ENCODE results near the gene DCUN1D3. TPM values are rescaled to one million over a fixed set of nuclear protein-coding genes. Genes with fewer than 3 reads are reported as not detected.

DCUN1D3 gene
- total and polyA plus RNA-seq, 7 donors, result 2.2 to 19.6 (median 8.6) TPM

DNA sequence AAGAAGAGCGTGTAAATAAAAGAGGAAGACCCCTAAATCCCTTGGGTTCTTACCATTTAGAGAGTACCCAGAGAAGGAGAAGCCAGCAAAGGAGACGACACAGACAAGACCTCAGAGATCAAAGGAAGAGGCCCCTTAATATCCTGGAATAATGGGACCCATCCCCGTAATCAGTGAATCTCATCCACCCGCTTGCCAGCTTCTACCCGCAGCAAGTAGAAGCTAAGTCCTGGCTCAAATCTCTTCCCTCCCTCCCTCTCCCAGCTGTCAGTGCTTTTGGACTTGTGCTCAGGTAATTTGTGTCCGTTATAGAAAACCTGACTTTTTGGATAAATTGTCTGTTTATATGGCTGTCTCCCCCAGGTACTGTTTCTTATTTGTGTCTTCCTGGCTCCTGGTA lies 2.3 kb upstream of the DCUN1D3 start:
- Histone ChIP-seq H3K27ac (peak overlapping the region; percentile 96), H3K4me1 (peaks cover 60% of the 10 kb centered on the region), H3K9me3 (no peaks in the 10 kb centered on the region), H3K4me3 (peak overlapping the region; percentile 91), H3K36me3 (ENCODE audit: insufficient read depth in 1 of 2, low read depth in 1 of 2) (no peaks in the 10 kb centered on the region), H3K27me3 (ENCODE audit: insufficient read depth in 3 of 3, low read length in 2 of 3) (no peaks in the 10 kb centered on the region)
- DNase-seq (no peak), ATAC-seq (no peak)
- TF ChIP-seq, protein P1, sequence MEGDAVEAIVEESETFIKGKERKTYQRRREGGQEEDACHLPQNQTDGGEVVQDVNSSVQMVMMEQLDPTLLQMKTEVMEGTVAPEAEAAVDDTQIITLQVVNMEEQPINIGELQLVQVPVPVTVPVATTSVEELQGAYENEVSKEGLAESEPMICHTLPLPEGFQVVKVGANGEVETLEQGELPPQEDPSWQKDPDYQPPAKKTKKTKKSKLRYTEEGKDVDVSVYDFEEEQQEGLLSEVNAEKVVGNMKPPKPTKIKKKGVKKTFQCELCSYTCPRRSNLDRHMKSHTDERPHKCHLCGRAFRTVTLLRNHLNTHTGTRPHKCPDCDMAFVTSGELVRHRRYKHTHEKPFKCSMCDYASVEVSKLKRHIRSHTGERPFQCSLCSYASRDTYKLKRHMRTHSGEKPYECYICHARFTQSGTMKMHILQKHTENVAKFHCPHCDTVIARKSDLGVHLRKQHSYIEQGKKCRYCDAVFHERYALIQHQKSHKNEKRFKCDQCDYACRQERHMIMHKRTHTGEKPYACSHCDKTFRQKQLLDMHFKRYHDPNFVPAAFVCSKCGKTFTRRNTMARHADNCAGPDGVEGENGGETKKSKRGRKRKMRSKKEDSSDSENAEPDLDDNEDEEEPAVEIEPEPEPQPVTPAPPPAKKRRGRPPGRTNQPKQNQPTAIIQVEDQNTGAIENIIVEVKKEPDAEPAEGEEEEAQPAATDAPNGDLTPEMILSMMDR (IDR thresholded peaks at IDR 0.05), result no peak
- intact Hi-C loops (cut with DNase I), result loop anchor here (5.0 kb wide), 2 partner anchors 35 to 95 kb away; partner anchors contain the start of genes ERI2 (in 1 of the 2) and REXO5 (in 1 of the 2)
- 75 to 84% (median 82%) methylated on average over 6 of the region's 6 CpGs for WGBS, 3 donors

DNA sequence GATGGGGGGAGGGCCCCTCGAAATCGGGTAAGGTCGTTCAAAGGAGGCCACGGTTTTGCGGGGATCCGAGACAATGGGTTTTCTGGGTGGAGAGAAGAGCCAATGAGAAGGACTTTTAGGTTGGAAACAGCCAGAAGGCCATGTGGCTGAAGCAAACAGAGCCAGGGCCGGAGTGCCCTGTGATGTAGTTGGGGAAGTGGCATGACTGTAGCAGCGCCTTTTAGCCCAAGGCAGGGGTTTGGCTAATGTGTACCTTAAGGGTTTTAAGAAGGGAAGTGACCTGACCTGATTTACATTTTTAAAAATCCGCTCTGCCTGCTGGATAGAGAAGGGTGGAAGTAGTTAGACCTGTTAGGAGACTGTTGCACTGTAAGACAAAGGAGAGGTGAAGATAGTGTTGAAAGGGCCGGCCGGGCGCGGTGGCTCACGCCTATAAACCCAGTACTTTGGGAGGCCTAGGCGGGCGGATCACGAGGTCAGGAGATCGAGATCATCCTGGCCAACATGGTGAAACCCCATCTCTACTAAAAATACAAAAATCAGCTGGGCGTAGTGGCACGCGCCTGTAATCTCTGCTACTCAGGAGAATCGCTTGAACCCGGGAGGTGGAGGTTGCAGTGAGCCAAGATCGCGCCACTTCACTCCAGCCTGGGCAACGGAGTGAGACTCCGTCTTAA lies 1.4 kb upstream of the DCUN1D3 start:
- peak in 3 of 4 donors; percentile 16 to 30 (median 26) for ATAC-seq
- peaks cover 0 to 2% of the 10 kb centered on the region in 2 donors for H3K36me3 ChIP-seq (ENCODE audit: insufficient read depth in 1 of 2, low read depth in 1 of 2)
- H3K27me3 ChIP-seq (ENCODE audit: insufficient read depth in 3 of 3, low read length in 2 of 3), result no peaks in the 10 kb centered on the region
- peak overlapping the region; percentile 96 for H3K27ac ChIP-seq
- peak; percentile 36 to 67 for DNase-seq
- WGBS, 3 donors, result 24 to 31% (median 26%) methylated on average over 27 of the region's 27 CpGs
- H3K4me3 ChIP-seq, result peak overlapping the region; percentile 91
- peaks cover 52% of the 10 kb centered on the region for H3K4me1 ChIP-seq
- TF ChIP-seq, protein P1 (IDR thresholded peaks at IDR 0.05), result no peak
- intact Hi-C loops (cut with DNase I), result loop anchor here (5.0 kb wide), 2 partner anchors 34 to 94 kb away; partner anchors contain the start of genes ERI2 (in 1 of the 2) and REXO5 (in 1 of the 2)
- no peaks in the 10 kb centered on the region for H3K9me3 ChIP-seq

DNA sequence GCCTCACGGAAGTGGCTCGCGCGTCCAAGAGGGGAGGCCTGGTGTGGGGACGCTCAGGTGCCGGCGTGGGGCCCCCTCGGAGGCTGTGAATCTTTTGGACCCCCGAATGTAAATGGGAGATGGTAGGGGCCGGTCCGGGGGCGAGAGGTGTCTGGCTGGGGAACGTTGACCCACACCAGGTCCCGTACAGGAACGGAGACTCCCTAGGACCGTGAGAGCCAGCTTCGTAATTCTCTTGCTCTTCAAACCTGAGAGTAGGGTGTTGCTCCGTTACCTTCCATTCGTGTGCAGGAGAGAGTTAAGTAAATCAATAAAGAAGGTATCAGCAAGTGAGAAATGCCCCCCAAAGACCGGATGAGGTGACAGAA lies 894 bp upstream of the DCUN1D3 start:
- peak overlapping the region; percentile 91 for H3K4me3 ChIP-seq
- H3K9me3 ChIP-seq, result no peaks in the 10 kb centered on the region
- H3K36me3 ChIP-seq (ENCODE audit: insufficient read depth in 1 of 2, low read depth in 1 of 2), result peaks cover 2 to 8% of the 10 kb centered on the region in 2 donors
- peak overlapping the region; percentile 96 for H3K27ac ChIP-seq
- peaks cover 46% of the 10 kb centered on the region for H3K4me1 ChIP-seq
- TF ChIP-seq, protein P1 (IDR thresholded peaks at IDR 0.05), result no peak
- DNase-seq (no peak), ATAC-seq (peak in 3 of 4 donors; percentile 1 to 13 (median 8))
- 0 to 1% (median 0%) methylated on average over 20 of the region's 20 CpGs for WGBS, 3 donors
- H3K27me3 ChIP-seq (ENCODE audit: insufficient read depth in 3 of 3, low read length in 2 of 3), result no peaks in the 10 kb centered on the region
- intact Hi-C loops (cut with DNase I), result loop anchor here (5.0 kb wide), 2 partner anchors 34 to 94 kb away; partner anchors contain the start of genes ERI2 (in 1 of the 2) and REXO5 (in 1 of the 2)

DNA sequence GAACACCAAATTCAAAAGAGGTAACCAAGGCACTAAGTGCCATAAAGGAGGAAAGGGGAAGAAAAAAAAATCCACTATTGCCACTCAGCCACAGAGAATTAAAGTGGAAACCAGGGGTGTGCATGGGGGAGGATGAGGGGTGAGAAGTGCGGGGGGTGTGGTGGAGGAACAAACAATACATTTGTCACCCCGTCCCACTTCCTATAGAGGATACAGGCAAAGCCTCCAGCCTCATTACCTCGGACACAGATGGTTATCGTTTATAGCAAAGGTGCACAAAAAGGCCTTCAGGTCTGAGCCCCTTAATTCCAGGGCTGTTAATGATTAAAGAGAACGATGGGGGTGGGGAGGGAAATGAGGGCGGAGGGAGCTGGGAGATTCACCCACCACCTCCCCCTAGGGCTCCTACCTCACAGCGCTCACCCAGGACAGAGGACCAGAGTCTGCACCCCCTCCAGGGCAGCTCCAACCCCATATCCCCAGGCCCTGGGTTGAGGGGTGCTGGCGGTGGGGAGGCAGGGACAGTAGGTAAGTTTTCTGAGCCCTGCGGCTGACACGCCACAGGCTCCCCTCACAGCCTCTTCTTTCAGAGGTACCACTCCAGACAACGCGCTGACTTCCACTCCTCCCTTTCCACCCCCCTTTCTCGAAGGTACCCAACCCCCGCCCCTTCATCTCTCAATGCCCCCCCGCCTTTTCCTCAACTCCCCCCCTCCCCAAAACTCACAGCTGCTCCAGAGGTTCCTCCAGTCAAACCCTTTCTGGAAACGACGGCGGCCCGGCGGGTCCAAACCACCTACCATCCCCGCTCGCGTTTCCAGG lies 470 bp downstream of the DCUN1D3 start:
- Histone ChIP-seq H3K36me3 (ENCODE audit: insufficient read depth in 1 of 2, low read depth in 1 of 2) (peaks cover 5 to 18% of the 10 kb centered on the region in 2 donors), H3K4me3 (peak overlapping the region; percentile 91), H3K27ac (peak overlapping the region; percentile 96), H3K4me1 (peaks cover 34% of the 10 kb centered on the region), H3K9me3 (no peaks in the 10 kb centered on the region), H3K27me3 (ENCODE audit: insufficient read depth in 3 of 3, low read length in 2 of 3) (no peaks in the 10 kb centered on the region)
- intact Hi-C loops (cut with DNase I), result loop anchor here (5.0 kb wide), 3 partner anchors 32 to 92 kb away; partner anchors contain the start of genes ERI2 (in 1 of the 2) and REXO5 (in 1 of the 2)
- TF ChIP-seq, protein P1 (IDR thresholded peaks at IDR 0.05), result no peak
- DNase-seq (peak in 1 of 2 donors; percentile 62), ATAC-seq (no peak)
- 0 to 1% (median 1%) methylated on average over 14 to 23 of the region's 23 CpGs for WGBS, 3 donors

All from psoas muscle (tissue), 8 donors.